ENCODE data around the gene ZKSCAN5.
"Not testable (repeated sequence)": the region's sequence is repeated elsewhere in the genome, so short reads cannot be mapped to it uniquely, and the experiment has no call there.

ZKSCAN5 gene

GRCh38 chr7:99554939-99555338 lies 50.5 kb downstream of the ZKSCAN5 start:
- TF ChIP-seq ZNF274 (IDR thresholded peaks at IDR 0.05; ENCODE audit: low read depth, low read length) = no peak
- no peak overlapping the region for H3K4me3 ChIP-seq (ENCODE audit: low read length)

- TF ChIP-seq ZNF274 (IDR thresholded peaks at IDR 0.05; ENCODE audit: low read depth, low read length) = no peak
- peak overlapping the region; percentile 97 for H3K4me3 ChIP-seq (ENCODE audit: low read length)
These were observed 52.7 kb downstream of the ZKSCAN5 start for GRCh38 chr7:99557196-99557607.

- TF ChIP-seq ZNF274 (IDR thresholded peaks at IDR 0.05; ENCODE audit: low read depth, low read length) = no peak
- H3K4me3 ChIP-seq (ENCODE audit: low read length) = peak overlapping the region; percentile 97
These were observed 53.5 kb downstream of the ZKSCAN5 start for GRCh38 chr7:99557940-99558305.

- TF ChIP-seq ZNF274 (IDR thresholded peaks at IDR 0.05; ENCODE audit: low read depth, low read length) = no peak
- peak within 1 kb of the TSS; percentile 97 for H3K4me3 ChIP-seq (ENCODE audit: low read length)
These were observed 54.1 kb downstream of the ZKSCAN5 start, which contains the start of gene ZNF655 for GRCh38 chr7:99558306-99559174. ZNF655 (plus strand) TSS chr7:99558642; CDS start chr7:99560560, 1,918 bp downstream.

GRCh38 chr7:99559175-99559915 lies 54.9 kb downstream of the ZKSCAN5 start:
- TF ChIP-seq ZNF274 (IDR thresholded peaks at IDR 0.05; ENCODE audit: low read depth, low read length) = no peak

GRCh38 chr7:99560834-99561736 lies 56.6 kb downstream of the ZKSCAN5 start:
- TF ChIP-seq ZNF274 (IDR thresholded peaks at IDR 0.05; ENCODE audit: low read depth, low read length) = no peak
- H3K4me3 ChIP-seq (ENCODE audit: low read length) = no peak overlapping the region

More at GRCh38 chr7:99559175-99559915, 54.9 kb downstream of the ZKSCAN5 start:
- H3K4me3 ChIP-seq (ENCODE audit: low read length) = peak overlapping the region; percentile 97

- TF ChIP-seq ZNF274 (IDR thresholded peaks at IDR 0.05; ENCODE audit: low read depth, low read length) = no peak
- H3K4me3 ChIP-seq (ENCODE audit: low read length) = no peak overlapping the region
These were observed 57.2 kb downstream of the ZKSCAN5 start for GRCh38 chr7:99561737-99562051.

- TF ChIP-seq ZNF274 (IDR thresholded peaks at IDR 0.05; ENCODE audit: low read depth, low read length) = no peak
These were observed 57.8 kb downstream of the ZKSCAN5 start for GRCh38 chr7:99562114-99562784.

GRCh38 chr7:99562832-99563231 lies 58.4 kb downstream of the ZKSCAN5 start:
- H3K4me3 ChIP-seq (ENCODE audit: low read length) = no peak overlapping the region
- no peak for TF ChIP-seq ZNF274 (IDR thresholded peaks at IDR 0.05; ENCODE audit: low read depth, low read length)

More at GRCh38 chr7:99562114-99562784, 57.8 kb downstream of the ZKSCAN5 start:
- H3K4me3 ChIP-seq (ENCODE audit: low read length) = no peak overlapping the region

GRCh38 chr7:99563650-99564049 lies 59.2 kb downstream of the ZKSCAN5 start:
- H3K4me3 ChIP-seq (ENCODE audit: low read length) = no peak overlapping the region
- TF ChIP-seq ZNF274 (IDR thresholded peaks at IDR 0.05; ENCODE audit: low read depth, low read length) = no peak

- not testable (repeated sequence) for H3K4me3 ChIP-seq (ENCODE audit: low read length)
These were observed 64.3 kb downstream of the ZKSCAN5 start for GRCh38 chr7:99568770-99569169.

- TF ChIP-seq ZNF274 (IDR thresholded peaks at IDR 0.05; ENCODE audit: low read depth, low read length) = no peak
- H3K4me3 ChIP-seq (ENCODE audit: low read length) = no peak overlapping the region
These were observed 67.3 kb downstream of the ZKSCAN5 start for GRCh38 chr7:99571768-99572167.

GRCh38 chr7:99573257-99573656 lies 68.8 kb downstream of the ZKSCAN5 start:
- no peak for TF ChIP-seq ZNF274 (IDR thresholded peaks at IDR 0.05; ENCODE audit: low read depth, low read length)
- H3K4me3 ChIP-seq (ENCODE audit: low read length) = no peak overlapping the region

GRCh38 chr7:99576251-99576650 lies 71.8 kb downstream of the ZKSCAN5 start:
- no peak overlapping the region for H3K4me3 ChIP-seq (ENCODE audit: low read length)
- TF ChIP-seq ZNF274 (IDR thresholded peaks at IDR 0.05; ENCODE audit: low read depth, low read length) = no peak
